SK-N-SH (cell line): Measurements from ENCODE around the gene MMP14. TPM values are rescaled to one million over a fixed set of nuclear protein-coding genes. Genes with fewer than 3 reads are reported as not detected.

Source experiments
- CTCF ChIA-PET: fragments of 300-600, 350-600 bp; formaldehyde crosslinking; extraction: SDS; loops from one replicate; lab custom pipeline; 2021; lab: Yijun Ruan, JAX
- POLR2A ChIA-PET: fragments of 350-600 bp; sonication (Branson Sonifier 250); formaldehyde crosslinking; extraction: SDS; loops from one replicate; lab custom pipeline; 2020; ENCODE audit warnings: antibody characterized with exemption, inconsistent platforms; lab: Yijun Ruan, JAX
- DNase-seq: peaks from one replicate; pipeline ENCODE4 v3.0.0; 2012
- H2AFZ ChIP-seq: fragments of 200-600 bp; sonication (generic); 2 replicates; pipeline ENCODE4 v1.8.1; 2016; ENCODE audit warnings: antibody characterized with exemption, mild to moderate bottlenecking, low read depth
- H3F3A ChIP-seq: fragments of 200-600 bp; sonication (generic); replicated peaks from 2 replicates; pipeline ENCODE3; 2016; ENCODE audit warnings: antibody characterized with exemption, mild to moderate bottlenecking; ENCODE audit not compliant: insufficient read depth
- H3K27ac ChIP-seq, 2 experiments: fragments of 200-500 bp in 1 of 2; fragments of 200-600 bp in 1 of 2; sonication (Bioruptor generic) in 1 of 2; sonication (generic), shearing (Covaris generic) in 1 of 2; 2 replicates each; pipeline versions ENCODE4 v1.5.1 to v1.6.1; 2014 to 2016; ENCODE audit warnings: low read depth in 2 of 2, inconsistent platforms in 1 of 2, low read length in 1 of 2, mild to moderate bottlenecking in 1 of 2, mixed read lengths in 1 of 2
- H3K27me3 ChIP-seq: fragments of 200-600 bp; sonication (generic), shearing (Covaris generic); 2 replicates; pipeline ENCODE4 v1.6.1; 2016; ENCODE audit warnings: mixed run types; ENCODE audit not compliant: insufficient read depth
- H3K36me3 ChIP-seq, 2 experiments: fragments of 200-500 bp in 1 of 2; fragments of 200-600 bp in 1 of 2; sonication (Bioruptor generic) in 1 of 2; sonication (generic) in 1 of 2; replicated peaks in 1 of 2; 2 replicates each; pipeline versions ENCODE3 to v1.5.1; 2014 to 2016; ENCODE audit warnings: low read length in 1 of 2, mild to moderate bottlenecking in 1 of 2; ENCODE audit not compliant: insufficient read depth in 2 of 2, control insufficient read depth in 1 of 2
- H3K4me1 ChIP-seq, 2 experiments: fragments of 200-500 bp in 1 of 2; fragments of 200-600 bp in 1 of 2; sonication (Bioruptor generic) in 1 of 2; sonication (generic), shearing (Covaris generic) in 1 of 2; 2 replicates each; pipeline versions ENCODE4 v1.5.1 to v1.6.1; 2014 to 2016; ENCODE audit warnings: low read depth in 1 of 2, low read length in 1 of 2, mixed run types in 1 of 2; ENCODE audit not compliant: insufficient read depth in 2 of 2, control insufficient read depth in 1 of 2
- H3K4me2 ChIP-seq: fragments of 200-600 bp; sonication (generic), shearing (Covaris generic); 2 replicates; pipeline ENCODE4 v1.6.1; 2017; ENCODE audit warnings: mixed run types
- H3K4me3 ChIP-seq, 2 experiments: fragments of 200-500 bp in 1 of 2; fragments of 200-600 bp in 1 of 2; sonication (Bioruptor generic) in 1 of 2; sonication (generic), shearing (Covaris generic) in 1 of 2; 2 replicates each; pipeline versions ENCODE4 v1.5.1 to v1.8.1; 2014 to 2016; ENCODE audit warnings: low read depth in 2 of 2, inconsistent platforms in 1 of 2, low read length in 1 of 2, mild to moderate bottlenecking in 1 of 2, mixed read lengths in 1 of 2, moderate library complexity in 1 of 2
- H3K79me2 ChIP-seq: fragments of 200-600 bp; sonication (generic); 2 replicates; pipeline ENCODE4 v1.8.1; 2017; ENCODE audit warnings: mild to moderate bottlenecking; ENCODE audit not compliant: insufficient read depth
- H3K9ac ChIP-seq: fragments of 200-600 bp; sonication (generic); 2 replicates; pipeline ENCODE4 v1.6.1; 2017; ENCODE audit warnings: mixed run types
- H3K9me2 ChIP-seq: fragments of 200-600 bp; sonication (generic); 2 replicates; pipeline ENCODE4 v1.6.1; 2017; ENCODE audit warnings: mixed run types
- H3K9me3 ChIP-seq: fragments of 200-600 bp; sonication (generic); 2 replicates; pipeline ENCODE4 v1.6.1; 2017; ENCODE audit warnings: mixed run types, mild to moderate bottlenecking, moderate library complexity
- H4K20me1 ChIP-seq: fragments of 200-600 bp; sonication (generic); 2 replicates; pipeline ENCODE4 v1.6.1; 2017; ENCODE audit warnings: mild to moderate bottlenecking, mixed run types; ENCODE audit not compliant: insufficient read depth
- EP300 ChIP-seq, 2 experiments: IDR thresholded peaks; 2 replicates each; pipeline versions ENCODE4 v1.4.0 to v1.6.1; 2012; ENCODE audit warnings: borderline replicate concordance in 1 of 2, low read depth in 1 of 2, low read length in 1 of 2
- FOXM1 ChIP-seq: IDR thresholded peaks from 2 replicates; pipeline ENCODE4 v1.4.0; 2012; ENCODE audit warnings: low read depth, mild to moderate bottlenecking
- GABPA ChIP-seq: IDR thresholded peaks from 2 replicates; pipeline ENCODE4 v1.4.0; 2012; ENCODE audit warnings: low read depth, mild to moderate bottlenecking
- GATA2 ChIP-seq: sonication (generic); formaldehyde crosslinking; IDR thresholded peaks from 2 replicates; pipeline ENCODE4 v1.5.0; 2020; ENCODE audit warnings: mild to moderate bottlenecking, missing genetic modification reagents
- MXI1 ChIP-seq: IDR thresholded peaks from 2 replicates; pipeline ENCODE4 v1.6.1; 2012; ENCODE audit warnings: mild to moderate bottlenecking, low read depth, low read length, improper control_type of control experiment
- POLR2AphosphoS5 ChIP-seq: IDR thresholded peaks from 2 replicates; pipeline ENCODE4 v1.6.1; 2012; ENCODE audit warnings: low read depth, low read length
- RCOR1 ChIP-seq: fragments of 150-350 bp; IDR thresholded peaks from 2 replicates; pipeline ENCODE4 v1.6.1; 2017; ENCODE audit warnings: antibody characterized with exemption, low read length
- RFX5 ChIP-seq: IDR thresholded peaks from 2 replicates; pipeline ENCODE4 v1.6.1; 2012; ENCODE audit warnings: mild to moderate bottlenecking, improper control_type of control experiment, low read length
- SIN3A ChIP-seq: IDR thresholded peaks from 2 replicates; pipeline ENCODE4 v1.6.1; 2012; ENCODE audit warnings: low read depth, mild to moderate bottlenecking, low read length, moderate library complexity, borderline replicate concordance
- SMC3 ChIP-seq: IDR thresholded peaks from 2 replicates; pipeline ENCODE4 v1.6.1; 2012; ENCODE audit warnings: low read depth, low read length, improper control_type of control experiment
- TAF1 ChIP-seq: IDR thresholded peaks from 2 replicates; pipeline ENCODE4 v1.6.1; 2012; ENCODE audit warnings: low read depth, mild to moderate bottlenecking, low read length, moderate library complexity, borderline replicate concordance
- TCF12 ChIP-seq: IDR thresholded peaks from 2 replicates; pipeline ENCODE4 v1.4.0; 2012
- TEAD4 ChIP-seq: IDR thresholded peaks from 2 replicates; pipeline ENCODE4 v1.4.0; 2012; ENCODE audit warnings: mild to moderate bottlenecking, borderline replicate concordance; ENCODE audit not compliant: insufficient read depth
- WGBS: methylation state at CpG from one replicate; pipeline ENCODE4 v1.1.6; 2017; ENCODE audit warnings: low lambda C conversion rate; 5-methylcytosine and 5-hydroxymethylcytosine counted together
- polyA plus RNA-seq, 3 experiments: library from polyadenylated mRNA; depleted of rRNA; stranded (reverse); fragments of >200 nt; gene quantifications; 2 replicates each; pipeline ENCODE4 v1.2.3, GENCODE V29; 2012
- TF ChIP-seq, protein P1 (sequence below): IDR thresholded peaks from 2 replicates; pipeline ENCODE4 v1.4.0; 2012; ENCODE audit warnings: low read depth, borderline replicate concordance
- TF ChIP-seq, protein P2 (sequence below): IDR thresholded peaks from 2 replicates; pipeline ENCODE4 v1.6.1; 2012; ENCODE audit warnings: mild to moderate bottlenecking, low read depth, low read length, moderate library complexity
- TF ChIP-seq, protein P3 (sequence below): IDR thresholded peaks from 2 replicates; pipeline ENCODE4 v1.4.0; 2012; ENCODE audit warnings: low read depth, borderline replicate concordance
- TF ChIP-seq, protein P4 (sequence below): fragments of 200-600 bp; sonication (generic); IDR thresholded peaks from 2 replicates; pipeline ENCODE4 v1.6.1; 2017; ENCODE audit warnings: antibody characterized with exemption, mild to moderate bottlenecking, moderate library complexity

The MMP14 gene
- polyA plus RNA-seq, 1 of the 3 experiments (the other 2 are of a cell fraction), result 139 TPM

DNA sequence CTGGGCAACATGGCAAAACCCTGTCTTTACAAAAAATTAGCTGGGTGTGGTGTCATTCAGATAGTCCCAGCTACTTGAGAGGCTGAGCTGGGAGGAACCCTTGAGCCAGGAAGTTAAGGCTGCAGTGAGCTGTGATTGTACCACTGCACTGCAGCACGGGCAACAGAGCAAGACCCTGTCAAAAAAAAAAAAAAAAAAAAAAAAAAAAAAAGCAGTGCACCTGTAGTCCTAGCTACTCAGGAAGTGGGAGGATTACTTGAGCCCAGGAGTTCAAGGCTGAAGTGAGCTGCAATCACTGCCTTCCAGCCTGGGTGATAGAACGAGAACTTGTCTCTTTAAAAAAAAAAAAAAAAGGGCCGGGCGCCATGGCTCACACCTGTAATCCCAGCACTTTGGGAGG, 52.3 kb downstream of the MMP14 start:
- Histone ChIP-seq H3K27me3 (no peaks in the 10 kb centered on the region), H3K27ac (no peak overlapping the region), H3K4me1 (peaks cover 8 to 26% of the 10 kb centered on the region in 2 experiments; a peak in 2 of 4 replicates), H3K9ac (no peak overlapping the region), H3K9me3 (no peaks in the 10 kb centered on the region), H4K20me1 (no peaks in the 10 kb centered on the region), H2AFZ (no peak overlapping the region), H3K36me3 (no peaks in the 10 kb centered on the region), H3K79me2 (peaks cover 6% of the 10 kb centered on the region; the same call in 1 of the 2 replicates), H3F3A (no peaks in the 10 kb centered on the region), H3K4me3 (no peak overlapping the region), H3K4me2 (no peak overlapping the region), H3K9me2 (no peaks in the 10 kb centered on the region)
- CTCF ChIA-PET, result interaction anchor here (1.1 to 13.0 kb wide), 8 partner anchors 12 to 330 kb away, joined by 3 to 96 read pairs (median 6); no protein-coding TSS in a partner anchor
- TF ChIP-seq RFX5 (no peak), RCOR1 (no peak), MXI1 (no peak), TCF12 (no peak), EP300 (IDR thresholded peaks at IDR 0.05; ENCODE audit: borderline replicate concordance in 1 of 2, low read depth in 1 of 2, low read length in 1 of 2) (no peak), FOXM1 (no peak), SMC3 (no peak), GATA2 (no peak), GABPA (no peak), SIN3A (no peak), TEAD4 (no peak), TAF1 (no peak), POLR2AphosphoS5 (no peak)
- TF ChIP-seq, protein P1, sequence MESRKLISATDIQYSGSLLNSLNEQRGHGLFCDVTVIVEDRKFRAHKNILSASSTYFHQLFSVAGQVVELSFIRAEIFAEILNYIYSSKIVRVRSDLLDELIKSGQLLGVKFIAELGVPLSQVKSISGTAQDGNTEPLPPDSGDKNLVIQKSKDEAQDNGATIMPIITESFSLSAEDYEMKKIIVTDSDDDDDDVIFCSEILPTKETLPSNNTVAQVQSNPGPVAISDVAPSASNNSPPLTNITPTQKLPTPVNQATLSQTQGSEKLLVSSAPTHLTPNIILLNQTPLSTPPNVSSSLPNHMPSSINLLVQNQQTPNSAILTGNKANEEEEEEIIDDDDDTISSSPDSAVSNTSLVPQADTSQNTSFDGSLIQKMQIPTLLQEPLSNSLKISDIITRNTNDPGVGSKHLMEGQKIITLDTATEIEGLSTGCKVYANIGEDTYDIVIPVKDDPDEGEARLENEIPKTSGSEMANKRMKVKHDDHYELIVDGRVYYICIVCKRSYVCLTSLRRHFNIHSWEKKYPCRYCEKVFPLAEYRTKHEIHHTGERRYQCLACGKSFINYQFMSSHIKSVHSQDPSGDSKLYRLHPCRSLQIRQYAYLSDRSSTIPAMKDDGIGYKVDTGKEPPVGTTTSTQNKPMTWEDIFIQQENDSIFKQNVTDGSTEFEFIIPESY, result no peak
- TF ChIP-seq, protein P2, sequence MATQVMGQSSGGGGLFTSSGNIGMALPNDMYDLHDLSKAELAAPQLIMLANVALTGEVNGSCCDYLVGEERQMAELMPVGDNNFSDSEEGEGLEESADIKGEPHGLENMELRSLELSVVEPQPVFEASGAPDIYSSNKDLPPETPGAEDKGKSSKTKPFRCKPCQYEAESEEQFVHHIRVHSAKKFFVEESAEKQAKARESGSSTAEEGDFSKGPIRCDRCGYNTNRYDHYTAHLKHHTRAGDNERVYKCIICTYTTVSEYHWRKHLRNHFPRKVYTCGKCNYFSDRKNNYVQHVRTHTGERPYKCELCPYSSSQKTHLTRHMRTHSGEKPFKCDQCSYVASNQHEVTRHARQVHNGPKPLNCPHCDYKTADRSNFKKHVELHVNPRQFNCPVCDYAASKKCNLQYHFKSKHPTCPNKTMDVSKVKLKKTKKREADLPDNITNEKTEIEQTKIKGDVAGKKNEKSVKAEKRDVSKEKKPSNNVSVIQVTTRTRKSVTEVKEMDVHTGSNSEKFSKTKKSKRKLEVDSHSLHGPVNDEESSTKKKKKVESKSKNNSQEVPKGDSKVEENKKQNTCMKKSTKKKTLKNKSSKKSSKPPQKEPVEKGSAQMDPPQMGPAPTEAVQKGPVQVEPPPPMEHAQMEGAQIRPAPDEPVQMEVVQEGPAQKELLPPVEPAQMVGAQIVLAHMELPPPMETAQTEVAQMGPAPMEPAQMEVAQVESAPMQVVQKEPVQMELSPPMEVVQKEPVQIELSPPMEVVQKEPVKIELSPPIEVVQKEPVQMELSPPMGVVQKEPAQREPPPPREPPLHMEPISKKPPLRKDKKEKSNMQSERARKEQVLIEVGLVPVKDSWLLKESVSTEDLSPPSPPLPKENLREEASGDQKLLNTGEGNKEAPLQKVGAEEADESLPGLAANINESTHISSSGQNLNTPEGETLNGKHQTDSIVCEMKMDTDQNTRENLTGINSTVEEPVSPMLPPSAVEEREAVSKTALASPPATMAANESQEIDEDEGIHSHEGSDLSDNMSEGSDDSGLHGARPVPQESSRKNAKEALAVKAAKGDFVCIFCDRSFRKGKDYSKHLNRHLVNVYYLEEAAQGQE, result no peak
- TF ChIP-seq, protein P3, sequence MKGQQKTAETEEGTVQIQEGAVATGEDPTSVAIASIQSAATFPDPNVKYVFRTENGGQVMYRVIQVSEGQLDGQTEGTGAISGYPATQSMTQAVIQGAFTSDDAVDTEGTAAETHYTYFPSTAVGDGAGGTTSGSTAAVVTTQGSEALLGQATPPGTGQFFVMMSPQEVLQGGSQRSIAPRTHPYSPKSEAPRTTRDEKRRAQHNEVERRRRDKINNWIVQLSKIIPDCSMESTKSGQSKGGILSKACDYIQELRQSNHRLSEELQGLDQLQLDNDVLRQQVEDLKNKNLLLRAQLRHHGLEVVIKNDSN, result no peak
- TF ChIP-seq, protein P4, sequence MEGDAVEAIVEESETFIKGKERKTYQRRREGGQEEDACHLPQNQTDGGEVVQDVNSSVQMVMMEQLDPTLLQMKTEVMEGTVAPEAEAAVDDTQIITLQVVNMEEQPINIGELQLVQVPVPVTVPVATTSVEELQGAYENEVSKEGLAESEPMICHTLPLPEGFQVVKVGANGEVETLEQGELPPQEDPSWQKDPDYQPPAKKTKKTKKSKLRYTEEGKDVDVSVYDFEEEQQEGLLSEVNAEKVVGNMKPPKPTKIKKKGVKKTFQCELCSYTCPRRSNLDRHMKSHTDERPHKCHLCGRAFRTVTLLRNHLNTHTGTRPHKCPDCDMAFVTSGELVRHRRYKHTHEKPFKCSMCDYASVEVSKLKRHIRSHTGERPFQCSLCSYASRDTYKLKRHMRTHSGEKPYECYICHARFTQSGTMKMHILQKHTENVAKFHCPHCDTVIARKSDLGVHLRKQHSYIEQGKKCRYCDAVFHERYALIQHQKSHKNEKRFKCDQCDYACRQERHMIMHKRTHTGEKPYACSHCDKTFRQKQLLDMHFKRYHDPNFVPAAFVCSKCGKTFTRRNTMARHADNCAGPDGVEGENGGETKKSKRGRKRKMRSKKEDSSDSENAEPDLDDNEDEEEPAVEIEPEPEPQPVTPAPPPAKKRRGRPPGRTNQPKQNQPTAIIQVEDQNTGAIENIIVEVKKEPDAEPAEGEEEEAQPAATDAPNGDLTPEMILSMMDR, result no peak
- POLR2A ChIA-PET, result interaction anchor here (1.7 kb wide), 1 partner anchor 17 kb away, joined by 3 read pairs; the partner anchor contains the start of gene LRP10
- 91% methylated on average over 4 of the region's 4 CpGs for WGBS
- no peak for DNase-seq
